ENCODE measurements around the gene NPFF. TPM values are rescaled to one million over a fixed set of nuclear protein-coding genes. Genes with fewer than 3 reads are reported as not detected.
A peak's percentile ranks its signal among the peaks of the same experiment; 100 is the strongest.

The NPFF gene
- total and polyA plus RNA-seq, 4 donors, result not detected

DNA sequence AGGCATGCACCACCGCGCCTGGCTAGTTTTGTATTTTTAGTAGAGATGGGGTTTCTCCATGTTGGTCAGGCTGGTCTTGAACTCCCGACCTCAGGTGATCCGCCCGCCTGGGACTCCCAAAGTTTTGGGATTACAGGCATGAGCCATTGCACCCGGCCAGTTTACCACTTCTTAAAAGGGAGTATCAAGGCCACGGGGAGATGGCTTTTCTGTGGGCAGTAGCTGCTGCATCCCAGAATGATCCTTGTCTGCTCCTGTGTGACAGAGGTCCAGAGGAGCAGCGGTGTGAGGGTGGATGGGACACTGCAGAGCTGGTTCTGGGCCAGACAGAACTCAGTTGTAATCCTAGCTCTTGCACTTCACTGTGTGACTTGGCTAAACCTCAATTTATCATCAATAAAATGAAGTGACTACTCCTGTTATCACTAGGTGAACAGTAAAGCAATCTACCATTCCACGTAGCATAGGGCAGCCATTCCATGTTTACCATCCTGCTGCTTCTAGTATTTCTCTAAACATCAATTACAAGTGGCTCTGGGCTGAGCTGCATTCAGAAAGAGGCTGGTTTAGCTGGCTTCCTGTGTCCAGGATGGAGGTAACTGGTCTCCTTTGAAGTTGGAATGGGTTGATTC is 3.0 kb upstream of the NPFF start:
- H3K27me3 ChIP-seq (ENCODE audit: control insufficient read depth in 4 of 4, insufficient read depth in 4 of 4, low read length in 3 of 4), result no peaks in the 10 kb centered on the region
- no peaks in the 10 kb centered on the region for H3K9me3 ChIP-seq (ENCODE audit: control insufficient read depth in 4 of 4, low read length in 3 of 4)
- 78% methylated on average over 9 of the region's 9 CpGs for WGBS
- TF ChIP-seq FOXA1 (IDR thresholded peaks at IDR 0.05) (no peak), YY1 (IDR thresholded peaks at IDR 0.05) (peak; percentile 67), HNF4G (IDR thresholded peaks at IDR 0.05) (no peak), RXRA (IDR thresholded peaks at IDR 0.05) (peak in 1 of 2 donors; percentile 5)
- no peak overlapping the region for H3K4me3 ChIP-seq (ENCODE audit: low read depth in 1 of 3, low read length in 3 of 3)
- no peak for DNase-seq (ENCODE audit: low spot score)
- no peak overlapping the region for H3K9ac ChIP-seq (ENCODE audit: low read depth in 1 of 2, low read length in 2 of 2)
- H3K4me1 ChIP-seq (ENCODE audit: control insufficient read depth in 4 of 4, insufficient read depth in 4 of 4, low read length in 3 of 4), result peaks cover 0 to 7% (median under 1%) of the 10 kb centered on the region in 4 donors
- H3K36me3 ChIP-seq (ENCODE audit: control insufficient read depth in 4 of 4, insufficient read depth in 3 of 4, low read depth in 1 of 4, low read length in 3 of 4), result peaks cover 1 to 48% (median 25%) of the 10 kb centered on the region in 4 donors
- no peak overlapping the region for H3K27ac ChIP-seq (ENCODE audit: low read depth in 1 of 2, low read length in 2 of 2)

DNA sequence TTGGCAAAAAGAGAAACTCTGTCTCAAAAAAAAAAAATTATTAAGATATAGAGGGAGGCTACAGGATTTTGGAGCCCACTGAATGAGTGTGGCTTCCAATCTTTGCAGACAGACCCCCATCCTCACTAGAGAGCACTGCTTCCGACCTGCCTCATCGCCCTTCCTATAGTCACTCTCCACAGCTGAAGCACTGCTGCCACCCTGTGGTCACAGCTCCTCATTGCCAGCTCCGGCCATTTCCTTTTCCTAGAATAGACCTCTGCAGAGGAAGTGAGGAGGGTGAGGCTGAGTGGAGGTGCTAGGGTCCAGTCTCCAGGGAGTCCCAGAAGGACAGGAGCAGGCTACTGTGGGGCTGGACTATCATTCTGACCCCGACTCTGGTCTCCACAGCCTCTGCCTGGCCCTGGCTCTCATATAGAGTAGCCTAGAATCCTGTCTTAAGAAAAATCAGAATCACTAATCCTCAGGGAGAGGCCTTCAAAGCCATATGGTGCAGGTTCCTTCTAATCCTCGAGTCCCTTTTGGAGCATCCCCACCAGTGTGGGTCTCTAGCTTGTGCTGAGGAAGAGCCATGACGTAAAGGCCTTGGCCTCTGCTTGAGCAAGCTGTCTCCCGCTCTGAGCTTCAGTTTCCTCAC is 1.4 kb upstream of the NPFF start:
- Histone ChIP-seq H3K27me3 (ENCODE audit: control insufficient read depth in 4 of 4, insufficient read depth in 4 of 4, low read length in 3 of 4) (no peaks in the 10 kb centered on the region), H3K9me3 (ENCODE audit: control insufficient read depth in 4 of 4, low read length in 3 of 4) (no peaks in the 10 kb centered on the region), H3K27ac (ENCODE audit: low read depth in 1 of 2, low read length in 2 of 2) (no peak overlapping the region), H3K4me3 (ENCODE audit: low read depth in 1 of 3, low read length in 3 of 3) (no peak overlapping the region), H3K4me1 (ENCODE audit: control insufficient read depth in 4 of 4, insufficient read depth in 4 of 4, low read length in 3 of 4) (peaks cover 0 to 7% (median under 1%) of the 10 kb centered on the region in 4 donors), H3K36me3 (ENCODE audit: control insufficient read depth in 4 of 4, insufficient read depth in 3 of 4, low read depth in 1 of 4, low read length in 3 of 4) (peaks cover 0 to 33% (median 18%) of the 10 kb centered on the region in 4 donors), H3K9ac (ENCODE audit: low read depth in 1 of 2, low read length in 2 of 2) (no peak overlapping the region)
- WGBS, result 33% methylated on average over 7 of the region's 7 CpGs
- TF ChIP-seq HNF4A (conservative IDR thresholded peaks at IDR 0.05) (no peak), HNF4G (IDR thresholded peaks at IDR 0.05) (no peak), RXRA (IDR thresholded peaks at IDR 0.05) (no peak), EGR1 (IDR thresholded peaks at IDR 0.05; ENCODE audit: low read depth in 2 of 2) (no peak), GABPA (IDR thresholded peaks at IDR 0.05 in 1 of 2, conservative IDR thresholded peaks at IDR 0.05 in 1 of 2) (no peak), JUND (IDR thresholded peaks at IDR 0.05) (no peak), FOXA2 (IDR thresholded peaks at IDR 0.05) (no peak), YY1 (IDR thresholded peaks at IDR 0.05) (peak; percentile 20), NR2F2 (IDR thresholded peaks at IDR 0.05) (no peak), RAD21 (IDR thresholded peaks at IDR 0.05) (peak; percentile 94 to 97), SP1 (IDR thresholded peaks at IDR 0.05) (no peak), FOXA1 (IDR thresholded peaks at IDR 0.05) (no peak), TAF1 (conservative IDR thresholded peaks at IDR 0.05) (no peak)
- TF ChIP-seq, protein P1, sequence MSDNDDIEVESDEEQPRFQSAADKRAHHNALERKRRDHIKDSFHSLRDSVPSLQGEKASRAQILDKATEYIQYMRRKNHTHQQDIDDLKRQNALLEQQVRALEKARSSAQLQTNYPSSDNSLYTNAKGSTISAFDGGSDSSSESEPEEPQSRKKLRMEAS (IDR thresholded peaks at IDR 0.05), result no peak
- TF ChIP-seq, protein P2, sequence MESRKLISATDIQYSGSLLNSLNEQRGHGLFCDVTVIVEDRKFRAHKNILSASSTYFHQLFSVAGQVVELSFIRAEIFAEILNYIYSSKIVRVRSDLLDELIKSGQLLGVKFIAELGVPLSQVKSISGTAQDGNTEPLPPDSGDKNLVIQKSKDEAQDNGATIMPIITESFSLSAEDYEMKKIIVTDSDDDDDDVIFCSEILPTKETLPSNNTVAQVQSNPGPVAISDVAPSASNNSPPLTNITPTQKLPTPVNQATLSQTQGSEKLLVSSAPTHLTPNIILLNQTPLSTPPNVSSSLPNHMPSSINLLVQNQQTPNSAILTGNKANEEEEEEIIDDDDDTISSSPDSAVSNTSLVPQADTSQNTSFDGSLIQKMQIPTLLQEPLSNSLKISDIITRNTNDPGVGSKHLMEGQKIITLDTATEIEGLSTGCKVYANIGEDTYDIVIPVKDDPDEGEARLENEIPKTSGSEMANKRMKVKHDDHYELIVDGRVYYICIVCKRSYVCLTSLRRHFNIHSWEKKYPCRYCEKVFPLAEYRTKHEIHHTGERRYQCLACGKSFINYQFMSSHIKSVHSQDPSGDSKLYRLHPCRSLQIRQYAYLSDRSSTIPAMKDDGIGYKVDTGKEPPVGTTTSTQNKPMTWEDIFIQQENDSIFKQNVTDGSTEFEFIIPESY (IDR thresholded peaks at IDR 0.05), result no peak
- TF ChIP-seq, protein P3, sequence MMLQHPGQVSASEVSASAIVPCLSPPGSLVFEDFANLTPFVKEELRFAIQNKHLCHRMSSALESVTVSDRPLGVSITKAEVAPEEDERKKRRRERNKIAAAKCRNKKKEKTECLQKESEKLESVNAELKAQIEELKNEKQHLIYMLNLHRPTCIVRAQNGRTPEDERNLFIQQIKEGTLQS (IDR thresholded peaks at IDR 0.05), result no peak
- TF ChIP-seq, protein P4, sequence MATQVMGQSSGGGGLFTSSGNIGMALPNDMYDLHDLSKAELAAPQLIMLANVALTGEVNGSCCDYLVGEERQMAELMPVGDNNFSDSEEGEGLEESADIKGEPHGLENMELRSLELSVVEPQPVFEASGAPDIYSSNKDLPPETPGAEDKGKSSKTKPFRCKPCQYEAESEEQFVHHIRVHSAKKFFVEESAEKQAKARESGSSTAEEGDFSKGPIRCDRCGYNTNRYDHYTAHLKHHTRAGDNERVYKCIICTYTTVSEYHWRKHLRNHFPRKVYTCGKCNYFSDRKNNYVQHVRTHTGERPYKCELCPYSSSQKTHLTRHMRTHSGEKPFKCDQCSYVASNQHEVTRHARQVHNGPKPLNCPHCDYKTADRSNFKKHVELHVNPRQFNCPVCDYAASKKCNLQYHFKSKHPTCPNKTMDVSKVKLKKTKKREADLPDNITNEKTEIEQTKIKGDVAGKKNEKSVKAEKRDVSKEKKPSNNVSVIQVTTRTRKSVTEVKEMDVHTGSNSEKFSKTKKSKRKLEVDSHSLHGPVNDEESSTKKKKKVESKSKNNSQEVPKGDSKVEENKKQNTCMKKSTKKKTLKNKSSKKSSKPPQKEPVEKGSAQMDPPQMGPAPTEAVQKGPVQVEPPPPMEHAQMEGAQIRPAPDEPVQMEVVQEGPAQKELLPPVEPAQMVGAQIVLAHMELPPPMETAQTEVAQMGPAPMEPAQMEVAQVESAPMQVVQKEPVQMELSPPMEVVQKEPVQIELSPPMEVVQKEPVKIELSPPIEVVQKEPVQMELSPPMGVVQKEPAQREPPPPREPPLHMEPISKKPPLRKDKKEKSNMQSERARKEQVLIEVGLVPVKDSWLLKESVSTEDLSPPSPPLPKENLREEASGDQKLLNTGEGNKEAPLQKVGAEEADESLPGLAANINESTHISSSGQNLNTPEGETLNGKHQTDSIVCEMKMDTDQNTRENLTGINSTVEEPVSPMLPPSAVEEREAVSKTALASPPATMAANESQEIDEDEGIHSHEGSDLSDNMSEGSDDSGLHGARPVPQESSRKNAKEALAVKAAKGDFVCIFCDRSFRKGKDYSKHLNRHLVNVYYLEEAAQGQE (IDR thresholded peaks at IDR 0.05), result no peak
- TF ChIP-seq, protein P5, sequence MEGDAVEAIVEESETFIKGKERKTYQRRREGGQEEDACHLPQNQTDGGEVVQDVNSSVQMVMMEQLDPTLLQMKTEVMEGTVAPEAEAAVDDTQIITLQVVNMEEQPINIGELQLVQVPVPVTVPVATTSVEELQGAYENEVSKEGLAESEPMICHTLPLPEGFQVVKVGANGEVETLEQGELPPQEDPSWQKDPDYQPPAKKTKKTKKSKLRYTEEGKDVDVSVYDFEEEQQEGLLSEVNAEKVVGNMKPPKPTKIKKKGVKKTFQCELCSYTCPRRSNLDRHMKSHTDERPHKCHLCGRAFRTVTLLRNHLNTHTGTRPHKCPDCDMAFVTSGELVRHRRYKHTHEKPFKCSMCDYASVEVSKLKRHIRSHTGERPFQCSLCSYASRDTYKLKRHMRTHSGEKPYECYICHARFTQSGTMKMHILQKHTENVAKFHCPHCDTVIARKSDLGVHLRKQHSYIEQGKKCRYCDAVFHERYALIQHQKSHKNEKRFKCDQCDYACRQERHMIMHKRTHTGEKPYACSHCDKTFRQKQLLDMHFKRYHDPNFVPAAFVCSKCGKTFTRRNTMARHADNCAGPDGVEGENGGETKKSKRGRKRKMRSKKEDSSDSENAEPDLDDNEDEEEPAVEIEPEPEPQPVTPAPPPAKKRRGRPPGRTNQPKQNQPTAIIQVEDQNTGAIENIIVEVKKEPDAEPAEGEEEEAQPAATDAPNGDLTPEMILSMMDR (IDR thresholded peaks at IDR 0.05; ENCODE audit: low read depth, low read length, missing input control), result peak; percentile 86
- DNase-seq (ENCODE audit: low spot score), result peak; percentile 89

Data from liver (tissue), 9 donors.